Measurements from ENCODE around the gene OR2G3. TPM values are rescaled to one million over a fixed set of nuclear protein-coding genes. Genes with fewer than 3 reads are reported as not detected.

Gene OR2G3
- total and polyA plus RNA-seq, 9 of the 15 experiments (the other 6 are each of a cell fraction or from before 2014, with no cell fraction given), result not detected

- Histone ChIP-seq H3K79me2 (ENCODE audit: control insufficient read depth, insufficient read depth, low read length) (no peaks in the 10 kb centered on the region), H3K27ac (ENCODE audit: extremely low read depth, low read depth, low read length) (no peak overlapping the region), H2AFZ (ENCODE audit: low read depth, low read length) (no peak overlapping the region), H3K9ac (ENCODE audit: insufficient read depth in 1 of 2, low read depth in 2 of 2, low read length in 2 of 2) (no peak overlapping the region), H4K20me1 (replicated peaks; ENCODE audit: control insufficient read depth, insufficient read depth, low read length) (no peaks in the 10 kb centered on the region), H3K36me3 (ENCODE audit: control insufficient read depth, insufficient read depth, low read length) (no peaks in the 10 kb centered on the region), H3K9me3 (replicated peaks; ENCODE audit: control insufficient read depth, insufficient read depth, low read depth, low read length) (no peaks in the 10 kb centered on the region), H3K4me2 (ENCODE audit: insufficient read depth, low read length) (no peak overlapping the region), H3K27me3 (ENCODE audit: control insufficient read depth in 2 of 2, insufficient read depth in 2 of 2, low read length in 2 of 2) (no peaks in the 10 kb centered on the region), H3K4me1 (replicated peaks in 1 of 2; ENCODE audit: control insufficient read depth in 2 of 2, insufficient read depth in 2 of 2, low read length in 2 of 2) (no peaks in the 10 kb centered on the region), H3K4me3 (no peak overlapping the region), H3K9me1 (ENCODE audit: control insufficient read depth, insufficient read depth, low read length) (no peaks in the 10 kb centered on the region)
- CTCF ChIA-PET (ENCODE audit: low intra/inter-chr PET ratio), result no interaction called here
- ATAC-seq (no peak), FAIRE-seq (no peak), DNase-seq (ENCODE audit: extremely low read depth in 1 of 4, low spot score in 3 of 4) (no peak)
- WGBS (ENCODE audit: insufficient coverage, low coverage, missing lambda C conversion rate), result 0% methylated on average over 2 of the region's 2 CpGs
- no TSS peak for BruUV-seq (replicated peaks)
- TF ChIP-seq ZNF785 (CRISPR knock-in tag; IDR thresholded peaks at IDR 0.05), result no peak
- POLR2A ChIA-PET, result interaction anchor here (1.2 kb wide), 1 partner anchor 9 kb away, joined by 3 read pairs; no protein-coding TSS in a partner anchor
- intact Hi-C loops (cut with micrococcal nuclease), result no loop called here
- in situ Hi-C loops (cut with MboI), result no loop called here
Observed at GRCh38 chr1:247647864-247648263, 42.5 kb downstream of the OR2G3 start.

- ChIA-PET CTCF (ENCODE audit: low intra/inter-chr PET ratio) (no interaction called here), POLR2A (no interaction called here)
- no peak for DNase-seq (ENCODE audit: extremely low read depth in 1 of 4, low spot score in 3 of 4)
- Histone ChIP-seq H4K20me1 (replicated peaks; ENCODE audit: control insufficient read depth, insufficient read depth, low read length) (no peaks in the 10 kb centered on the region), H3K9ac (ENCODE audit: insufficient read depth in 1 of 2, low read depth in 2 of 2, low read length in 2 of 2) (no peak overlapping the region), H3K4me2 (ENCODE audit: insufficient read depth, low read length) (no peak overlapping the region), H3K9me3 (replicated peaks; ENCODE audit: control insufficient read depth, insufficient read depth, low read depth, low read length) (no peaks in the 10 kb centered on the region), H3K79me2 (ENCODE audit: control insufficient read depth, insufficient read depth, low read length) (no peaks in the 10 kb centered on the region), H3K9me1 (ENCODE audit: control insufficient read depth, insufficient read depth, low read length) (no peaks in the 10 kb centered on the region), H3K4me3 (no peak overlapping the region), H2AFZ (ENCODE audit: low read depth, low read length) (no peak overlapping the region), H3K4me1 (replicated peaks in 1 of 2; ENCODE audit: control insufficient read depth in 2 of 2, insufficient read depth in 2 of 2, low read length in 2 of 2) (no peaks in the 10 kb centered on the region), H3K36me3 (ENCODE audit: control insufficient read depth, insufficient read depth, low read length) (no peaks in the 10 kb centered on the region), H3K27ac (ENCODE audit: extremely low read depth, low read depth, low read length) (no peak overlapping the region), H3K27me3 (ENCODE audit: control insufficient read depth in 2 of 2, insufficient read depth in 2 of 2, low read length in 2 of 2) (no peaks in the 10 kb centered on the region)
- WGBS (ENCODE audit: insufficient coverage, low coverage, missing lambda C conversion rate), result 0% methylated on average over 1 of the region's 1 CpG
- BruUV-seq (replicated peaks), result no TSS peak
- no peak for FAIRE-seq
- intact Hi-C loops (cut with micrococcal nuclease), result no loop called here
- in situ Hi-C loops (cut with MboI), result no loop called here
- ATAC-seq, result no peak
- TF ChIP-seq ZNF57 (CRISPR knock-in tag; IDR thresholded peaks at IDR 0.05) (no peak), ZNF143 (CRISPR knock-in tag; IDR thresholded peaks at IDR 0.05) (no peak), CTBP1 (IDR thresholded peaks at IDR 0.05; ENCODE audit: borderline replicate concordance) (no peak), ID3 (CRISPR knock-in tag; IDR thresholded peaks at IDR 0.05) (no peak), ID3 (tag; IDR thresholded peaks at IDR 0.05) (no peak), ZZZ3 (IDR thresholded peaks at IDR 0.05) (no peak), FOS (IDR thresholded peaks at IDR 0.05; ENCODE audit: extremely low read depth, insufficient read length) (no peak), SIN3A (IDR thresholded peaks at IDR 0.05; ENCODE audit: borderline replicate concordance in 2 of 2, control insufficient read depth in 1 of 2, low read depth in 2 of 2, low read length in 2 of 2) (no peak), EP300 (IDR thresholded peaks at IDR 0.05; ENCODE audit: low read length) (no peak), ZNF707 (CRISPR knock-in tag; conservative IDR thresholded peaks at IDR 0.05) (no peak), MEIS2 (IDR thresholded peaks at IDR 0.05; ENCODE audit: partially characterized antibody) (no peak), FOXJ3 (CRISPR knock-in tag; IDR thresholded peaks at IDR 0.05) (no peak), BRD9 (IDR thresholded peaks at IDR 0.05; ENCODE audit: low read depth, partially characterized antibody) (no peak)
Observed at GRCh38 chr1:247653040-247653439, 47.7 kb downstream of the OR2G3 start.
